ELR (cell line): ENCODE results near the gene ZNF629.

Source experiments
- DNase-seq: peaks from one replicate; pipeline ENCODE4 v3.0.0-alpha.2; 2015; ENCODE audit warnings: low read depth

The ZNF629 gene

DNA sequence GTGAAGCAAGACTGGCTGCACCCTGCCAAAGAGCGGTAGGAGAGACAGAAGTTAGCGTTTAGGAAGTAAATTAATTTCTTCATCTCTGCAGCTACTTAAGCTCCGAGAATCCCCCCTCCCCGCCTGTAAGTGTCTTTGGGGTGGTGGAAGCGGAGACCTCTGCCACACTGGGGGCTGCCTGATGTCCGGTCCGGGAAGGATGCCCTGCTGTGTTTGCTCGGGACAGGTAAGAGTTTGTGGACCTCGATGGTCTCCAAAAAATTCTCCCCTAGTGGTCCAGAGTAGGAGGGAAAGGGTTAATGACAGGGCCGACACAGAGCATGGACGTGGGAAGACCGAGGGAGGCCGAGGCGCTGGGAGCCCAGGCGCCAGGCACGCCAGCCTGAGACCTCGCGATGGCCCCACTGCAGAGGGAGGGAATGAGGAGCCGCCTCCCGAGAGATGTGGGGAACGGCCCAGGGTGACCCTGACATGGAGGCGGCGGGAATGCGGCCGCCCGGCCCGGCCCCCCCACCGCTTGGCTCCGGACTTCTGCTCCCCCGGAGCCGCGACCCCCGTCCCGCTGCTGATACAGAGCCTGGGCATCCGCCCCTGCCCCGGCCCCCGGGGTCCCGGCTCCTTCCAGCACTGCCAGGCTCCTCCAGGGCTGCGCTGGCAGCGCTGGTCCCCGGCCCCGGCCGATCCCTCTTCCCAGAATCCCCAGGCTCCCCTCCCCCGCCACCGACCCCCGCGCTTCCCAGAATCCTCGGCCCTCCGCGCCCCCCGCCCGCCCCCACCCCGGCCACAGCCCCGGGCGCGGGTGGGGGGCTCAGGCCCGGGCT is 680 bp downstream of the ZNF629 start:
- DNase-seq = peak; percentile 78

DNA sequence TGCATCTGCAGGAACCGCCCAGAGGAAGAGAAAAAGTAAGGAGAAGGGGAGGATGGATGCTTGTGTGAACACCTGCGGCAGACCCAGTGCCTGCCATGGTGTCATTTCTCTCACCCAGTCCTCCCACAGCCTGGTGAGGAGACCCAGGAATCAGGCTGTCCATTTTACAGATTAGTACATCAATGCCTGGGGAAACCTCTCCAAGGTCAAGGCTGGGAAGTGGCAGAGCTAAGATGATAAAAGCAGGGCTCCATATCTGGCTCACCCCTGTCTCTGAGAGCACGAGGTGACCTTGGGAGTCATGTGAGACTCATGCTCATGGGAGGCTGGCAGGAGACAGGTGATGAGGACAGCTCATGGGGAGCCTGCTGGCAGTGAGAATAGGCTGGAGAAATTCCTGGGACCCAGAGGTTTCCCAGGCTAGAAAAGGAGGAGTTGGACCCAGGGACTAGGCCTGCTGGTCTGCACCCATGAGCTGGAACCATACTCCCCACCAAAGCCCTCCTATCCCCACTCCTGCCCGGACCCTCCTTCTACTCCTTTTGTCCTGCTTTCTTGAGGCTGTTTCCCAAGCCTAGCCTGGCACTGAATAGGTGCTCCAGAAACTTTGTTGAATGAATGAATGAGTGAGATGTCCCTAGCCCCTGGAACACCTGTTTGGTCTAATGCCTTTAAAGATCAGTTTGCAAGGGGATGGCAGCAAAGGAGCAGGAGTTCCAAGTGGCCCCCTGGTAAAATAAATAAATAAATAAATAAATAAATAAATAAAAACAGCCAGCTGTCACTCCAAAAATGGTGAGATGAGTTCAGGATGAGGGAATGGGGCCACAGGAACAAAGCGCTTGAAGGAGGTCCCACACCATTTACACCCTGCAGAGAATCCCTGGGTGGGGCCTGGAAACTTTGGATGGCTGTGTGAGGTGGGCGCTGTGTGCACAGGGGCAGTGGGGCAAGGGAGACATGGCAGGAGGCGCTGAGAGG is 1.6 kb downstream of the ZNF629 start:
- peak; percentile 13 for DNase-seq

DNA sequence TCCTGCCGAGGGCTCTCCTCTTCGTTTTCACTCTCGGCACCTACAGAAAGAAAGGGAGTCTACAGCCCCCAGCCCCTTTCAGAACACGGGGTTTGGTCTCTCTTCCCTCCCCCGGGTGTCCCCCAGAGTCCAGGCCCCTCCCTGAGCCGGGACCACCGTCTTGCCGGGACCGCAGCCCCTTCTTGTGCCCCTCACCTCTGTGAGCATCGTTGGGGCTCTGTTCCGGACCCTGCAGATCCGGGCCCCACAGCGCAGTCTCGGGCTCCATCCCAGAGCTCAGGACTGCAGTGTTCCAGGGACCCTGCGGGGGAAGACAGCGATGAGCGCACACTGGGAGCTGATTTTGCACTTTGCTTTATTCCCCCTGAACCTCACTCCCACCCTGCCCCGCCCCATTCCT is 2.8 kb downstream of the ZNF629 start:
- no peak for DNase-seq

DNA sequence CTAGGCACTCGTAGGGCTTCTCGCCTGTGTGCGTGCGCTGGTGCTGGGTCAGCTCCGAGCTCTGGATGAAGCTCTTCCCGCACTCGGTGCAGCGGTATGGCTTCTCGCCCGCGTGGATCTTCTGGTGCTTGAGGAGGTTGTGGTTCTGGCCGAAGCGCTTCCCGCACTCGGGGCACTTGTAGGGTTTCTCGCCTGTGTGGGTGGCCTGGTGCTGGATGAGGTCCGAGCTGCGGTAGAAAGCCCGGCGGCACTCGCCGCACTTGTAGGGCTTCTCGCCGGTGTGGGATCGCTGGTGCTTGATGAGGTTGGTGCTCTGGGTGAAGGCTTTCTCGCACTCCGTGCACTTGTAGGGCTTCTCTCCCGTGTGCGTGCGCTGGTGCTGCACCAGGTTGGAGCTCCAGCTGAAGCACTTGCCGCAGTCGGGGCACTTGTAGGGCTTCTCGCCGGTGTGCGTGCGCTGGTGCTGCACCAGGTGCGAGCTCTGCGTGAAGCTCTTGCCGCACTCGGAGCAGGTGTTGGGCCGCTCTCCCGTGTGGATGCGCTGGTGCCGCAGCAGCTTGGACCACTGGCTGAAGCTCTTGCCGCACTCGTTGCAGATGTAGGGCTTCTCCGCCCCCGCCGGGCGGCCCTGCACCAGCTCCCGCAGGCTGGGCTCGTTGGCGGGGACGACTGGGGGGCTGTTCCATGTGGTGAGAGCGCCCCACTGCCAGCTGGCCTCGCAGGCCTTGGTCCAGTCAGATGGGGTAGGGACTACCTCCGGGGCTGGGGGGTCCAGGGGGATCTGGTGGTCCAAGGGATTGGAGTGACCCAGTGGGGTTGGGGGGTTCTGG is 3.5 kb downstream of the ZNF629 start:
- no peak for DNase-seq

DNA sequence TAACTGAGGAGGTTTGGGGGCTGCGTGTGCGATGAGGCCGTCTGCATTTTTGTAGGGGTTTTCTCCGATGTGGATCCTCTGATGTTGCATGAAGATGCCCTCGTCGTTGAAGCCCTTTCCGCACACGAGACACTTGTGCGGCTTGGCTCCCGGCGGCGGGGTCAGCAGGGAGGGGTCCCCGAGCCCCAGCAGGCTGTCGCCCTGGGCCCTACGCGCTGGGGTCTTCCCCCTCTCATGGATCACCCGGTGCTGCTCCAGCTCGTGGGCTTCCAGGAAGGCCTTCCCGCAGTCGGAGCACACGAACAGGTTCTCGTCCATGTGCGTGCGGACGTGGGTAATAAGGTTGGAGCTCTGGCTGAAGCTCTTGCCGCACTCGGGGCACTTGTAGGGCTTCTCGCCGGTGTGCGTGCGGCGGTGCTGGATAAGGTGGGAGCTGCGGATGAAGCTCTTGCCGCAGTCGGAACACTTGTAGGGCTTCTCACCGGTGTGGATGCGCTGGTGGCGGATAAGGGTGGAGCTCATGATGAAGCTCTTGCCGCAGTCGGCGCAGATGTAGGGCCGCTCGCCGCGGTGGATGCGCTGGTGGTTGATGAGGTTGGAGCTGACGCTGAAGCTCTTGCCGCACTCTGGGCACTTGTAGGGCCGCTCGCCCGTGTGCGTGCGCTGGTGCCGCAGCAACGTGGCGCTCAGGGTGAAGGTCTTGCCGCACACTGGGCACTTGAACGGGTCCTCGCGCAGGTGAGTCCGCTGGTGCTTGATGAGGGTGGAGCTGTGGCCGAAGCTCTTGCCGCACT is 4.3 kb downstream of the ZNF629 start:
- DNase-seq = no peak

DNA sequence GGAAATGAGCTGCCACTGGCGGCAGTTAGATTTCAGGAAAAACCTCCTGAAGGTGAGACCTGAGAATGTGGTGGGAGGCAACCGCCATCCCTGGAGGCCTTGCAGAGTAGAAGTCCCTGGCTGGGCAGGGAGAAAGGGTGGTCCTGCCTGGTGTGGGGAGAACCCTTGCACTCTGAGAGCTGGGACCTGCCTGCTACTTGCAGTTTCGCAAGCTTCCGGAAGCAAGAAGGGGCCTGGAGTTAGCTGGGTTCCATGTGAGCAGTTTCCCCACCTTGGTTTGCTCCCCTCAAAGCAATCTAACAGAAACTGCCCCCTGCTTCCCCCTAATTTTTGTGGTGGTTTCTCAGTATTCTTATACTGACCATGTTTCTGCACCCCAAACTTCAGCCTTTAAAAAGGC is 6.5 kb downstream of the ZNF629 start:
- no peak for DNase-seq

DNA sequence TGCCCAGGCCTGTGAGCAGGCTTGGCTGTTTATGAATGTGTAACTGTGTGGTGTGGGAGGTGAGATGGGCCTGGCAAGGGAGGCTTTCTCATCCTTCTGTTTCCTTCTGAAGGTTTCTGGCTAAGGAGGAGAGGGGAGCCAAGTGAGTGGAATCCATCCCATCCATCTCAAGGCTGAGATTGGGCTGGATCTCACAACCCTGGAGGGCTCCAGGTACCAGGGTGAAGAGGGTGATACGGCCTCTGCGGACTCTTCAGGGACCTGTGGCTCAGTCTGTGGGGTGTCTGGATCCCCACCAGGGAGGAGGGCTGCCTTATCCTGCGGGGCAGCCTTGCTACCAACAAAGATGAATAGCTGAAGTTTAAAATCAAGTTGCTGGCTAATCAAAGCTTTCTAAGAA is 7.0 kb downstream of the ZNF629 start:
- DNase-seq = no peak

DNA sequence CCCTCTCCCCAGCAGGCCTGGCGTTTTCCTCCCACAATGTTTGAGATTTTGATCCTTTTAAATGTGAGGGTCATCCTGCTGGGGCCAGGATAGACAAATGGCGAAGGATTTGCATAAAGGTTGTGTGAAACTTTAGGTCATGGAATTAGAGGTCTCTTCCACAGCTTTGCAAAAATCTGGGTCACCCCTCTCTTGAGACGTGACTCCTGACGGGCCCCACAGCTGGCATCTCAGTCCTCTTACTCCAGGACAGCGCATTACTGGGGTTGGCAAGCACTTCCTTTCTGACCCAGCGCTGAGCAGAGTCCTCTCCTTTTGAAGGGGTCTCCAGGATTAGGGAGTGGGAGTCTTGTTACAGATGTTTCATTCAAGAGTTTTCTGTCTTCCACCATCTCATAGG is 7.4 kb downstream of the ZNF629 start:
- DNase-seq = no peak

DNA sequence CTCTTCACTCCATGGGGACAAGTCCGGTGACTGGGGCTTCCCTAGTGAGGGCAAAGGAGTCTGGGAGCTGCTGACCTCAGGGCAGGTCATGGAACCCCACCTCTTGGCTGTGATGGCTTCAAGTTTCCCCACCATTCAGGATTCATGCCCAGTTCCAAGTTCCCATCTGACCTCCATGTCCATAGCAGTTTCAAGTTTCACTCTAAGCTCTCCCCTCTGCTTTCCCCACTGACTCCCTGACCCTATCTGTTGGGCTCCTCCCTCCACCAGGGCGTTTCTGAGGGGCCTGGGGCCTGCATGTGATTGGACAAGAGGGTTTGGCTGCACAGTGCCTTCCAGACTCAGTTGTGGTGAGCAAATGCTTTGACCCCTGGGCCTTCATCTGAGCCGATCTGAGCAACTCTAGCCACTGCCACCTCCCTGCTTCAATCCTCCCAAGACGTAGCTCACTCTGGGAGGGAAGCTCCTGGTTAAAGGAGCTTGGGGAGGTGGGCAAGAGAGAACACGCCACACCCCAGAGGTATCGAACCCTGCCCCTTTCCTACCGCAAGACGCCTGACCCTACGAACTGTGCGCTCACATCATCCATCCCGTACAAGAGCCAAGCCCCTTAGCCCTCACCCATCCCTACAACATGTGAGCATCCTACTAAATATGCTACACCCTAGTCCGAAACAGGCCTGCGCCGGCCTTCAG is 8.3 kb downstream of the ZNF629 start:
- no peak for DNase-seq

DNA sequence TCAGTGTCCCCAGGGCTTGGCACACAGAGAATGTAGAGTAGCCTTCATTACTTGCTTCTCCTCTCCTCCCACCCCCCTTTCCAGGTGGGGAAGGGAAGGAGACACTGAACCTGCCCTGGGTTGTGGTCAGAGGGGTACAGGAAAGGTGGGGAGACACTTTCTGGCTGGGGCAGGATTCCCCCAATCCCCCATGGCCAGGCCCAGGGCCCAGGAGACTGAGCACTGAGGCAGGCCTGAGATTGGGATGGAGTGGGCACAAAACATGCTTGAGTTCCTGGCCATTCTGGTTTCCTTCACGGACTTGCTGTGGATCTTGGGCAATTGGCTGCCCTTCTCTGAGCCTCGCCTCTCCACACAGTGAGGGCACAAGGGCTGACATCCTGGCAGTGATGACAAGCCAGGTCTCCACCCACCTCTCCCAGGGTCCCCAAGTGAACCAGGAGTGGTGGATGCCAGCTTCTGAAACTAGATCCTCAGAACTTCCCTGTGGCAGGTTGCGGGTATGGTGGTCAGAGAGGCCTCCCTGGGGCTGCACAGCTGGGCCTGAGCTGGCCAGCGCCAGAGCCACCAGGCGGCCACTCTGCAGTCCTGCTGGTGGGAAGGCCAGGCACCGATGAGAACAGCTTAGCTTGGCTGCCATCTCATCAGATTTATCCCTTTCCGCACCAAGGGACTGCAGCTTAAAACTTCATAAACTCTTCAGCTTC is 9.3 kb downstream of the ZNF629 start:
- no peak for DNase-seq

DNA sequence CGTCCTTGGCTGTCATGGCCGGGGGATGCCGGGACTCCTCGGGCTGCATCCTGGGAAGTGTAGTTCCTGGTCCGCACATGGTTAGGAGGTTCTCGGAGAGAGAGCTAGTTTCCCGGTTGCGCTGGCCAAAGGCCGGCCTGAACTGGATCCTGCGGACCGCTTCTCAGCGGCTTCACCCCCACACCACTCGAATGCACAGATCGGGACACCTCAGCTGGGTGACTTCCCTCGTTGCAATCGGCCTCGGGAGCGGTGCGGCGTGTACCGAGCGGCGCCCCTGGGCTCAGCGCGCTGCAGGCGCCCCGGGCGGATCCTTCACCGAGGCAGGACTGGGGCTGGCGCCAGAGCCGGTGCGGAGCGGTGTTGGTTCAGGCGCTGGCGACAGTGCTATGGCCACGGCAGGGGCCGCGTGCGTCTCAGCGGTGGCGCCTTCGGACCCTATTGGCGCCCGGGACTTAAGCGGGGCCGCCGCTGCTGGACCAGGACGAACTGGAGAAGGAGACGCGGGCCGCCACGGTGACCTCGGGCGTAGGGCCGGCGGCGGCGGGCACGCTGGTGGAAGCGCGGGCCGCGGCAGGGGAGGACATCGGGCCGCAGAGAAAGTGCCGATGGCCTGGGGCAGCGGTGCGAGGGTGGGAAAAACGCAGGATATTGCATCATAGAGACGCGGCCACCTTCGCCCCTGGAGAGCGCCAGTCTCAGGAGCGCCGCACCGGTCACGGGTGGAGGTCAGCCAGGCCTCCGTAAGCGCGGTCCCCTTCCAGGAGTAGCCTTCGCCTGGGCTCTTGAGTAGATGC is 11.4 kb downstream of the ZNF629 start:
- peak; percentile 89 for DNase-seq

DNA sequence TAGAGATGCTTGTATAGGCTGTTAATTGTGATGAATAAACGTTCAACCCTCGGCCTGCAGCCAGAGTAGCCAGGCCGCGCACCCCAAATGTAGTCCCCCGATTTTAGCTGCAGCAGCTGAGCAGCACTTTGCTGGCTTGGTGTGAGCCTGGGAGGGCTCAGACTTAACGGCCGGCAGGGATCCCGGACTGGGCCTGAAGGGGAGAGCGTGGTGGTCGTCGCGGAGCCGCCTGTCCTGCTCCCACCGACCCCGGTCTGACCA is 11.9 kb downstream of the ZNF629 start:
- DNase-seq = no peak

DNA sequence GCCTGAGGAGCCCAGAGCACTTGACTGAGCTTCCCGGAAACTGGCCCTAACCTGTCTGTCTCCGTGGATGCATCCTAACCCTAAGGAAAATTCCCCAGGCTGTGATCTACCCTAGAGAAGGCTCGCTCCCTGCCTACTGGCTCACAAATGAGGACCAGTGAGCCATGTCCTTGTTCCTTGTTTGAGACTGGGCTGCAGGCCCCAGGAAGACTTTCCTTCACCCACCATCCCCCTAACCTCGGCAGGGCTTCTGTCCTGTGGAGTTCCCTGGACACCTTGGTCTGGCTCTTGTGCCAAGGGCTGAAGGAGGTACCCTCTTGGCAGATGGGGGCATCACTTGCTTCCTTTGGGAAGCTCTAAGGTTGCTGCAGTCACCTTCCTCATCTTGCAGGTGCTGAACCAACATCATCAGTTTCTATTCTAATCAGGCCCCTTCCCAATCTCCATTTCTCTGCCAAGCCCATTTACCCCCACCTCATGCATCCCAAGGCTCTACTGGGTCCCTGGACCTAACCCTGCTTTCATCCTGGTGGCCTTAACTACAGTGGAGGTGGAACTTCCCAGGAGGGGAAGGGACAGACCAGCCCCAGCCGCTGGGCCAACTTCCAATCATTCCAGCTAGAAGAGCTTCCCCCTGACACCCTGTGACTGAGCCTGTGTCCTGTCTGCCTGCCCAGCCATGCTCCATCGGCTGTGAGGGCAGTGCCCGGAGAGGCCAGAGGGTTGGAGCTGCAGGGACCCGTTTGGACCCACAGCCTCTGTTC is 12.5 kb downstream of the ZNF629 start:
- DNase-seq = no peak

DNA sequence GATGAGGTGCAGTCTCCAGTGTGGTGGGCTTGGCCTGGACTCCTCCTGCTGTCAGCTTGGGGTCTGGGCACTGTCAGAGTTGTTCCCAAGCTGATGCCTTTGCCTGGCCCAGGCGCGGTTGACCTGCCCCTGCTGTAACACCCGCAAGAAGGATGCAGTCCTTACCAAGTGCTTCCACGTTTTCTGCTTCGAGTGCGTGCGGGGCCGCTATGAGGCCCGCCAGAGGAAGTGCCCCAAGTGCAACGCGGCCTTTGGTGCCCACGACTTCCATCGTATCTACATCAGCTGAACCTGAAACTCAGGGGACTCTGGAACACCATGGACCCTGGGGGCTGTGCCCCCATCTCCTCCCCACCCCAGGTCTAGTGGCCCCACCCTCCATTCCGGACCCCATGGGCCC is 13.2 kb downstream of the ZNF629 start:
- DNase-seq = no peak

DNA sequence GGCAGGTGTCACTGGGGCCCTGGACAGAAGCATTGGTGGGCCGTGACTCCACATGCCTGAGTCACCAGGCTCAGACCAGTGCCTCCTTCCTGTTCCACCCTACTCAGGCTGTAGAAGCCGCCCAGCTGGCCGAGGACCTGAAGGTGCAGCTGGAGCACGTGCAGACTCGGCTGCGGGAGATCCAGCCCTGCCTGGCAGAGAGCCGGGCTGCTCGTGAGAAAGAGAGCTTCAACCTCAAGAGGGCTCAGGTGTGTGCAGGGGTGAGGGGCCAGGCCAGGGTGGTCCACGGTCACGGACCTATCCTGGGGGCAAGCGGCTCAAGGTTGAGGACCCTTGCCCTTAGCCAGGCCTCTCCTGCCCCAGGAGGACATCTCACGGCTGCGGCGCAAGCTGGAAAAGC is 15.3 kb downstream of the ZNF629 start:
- peak; percentile 78 for DNase-seq

DNA sequence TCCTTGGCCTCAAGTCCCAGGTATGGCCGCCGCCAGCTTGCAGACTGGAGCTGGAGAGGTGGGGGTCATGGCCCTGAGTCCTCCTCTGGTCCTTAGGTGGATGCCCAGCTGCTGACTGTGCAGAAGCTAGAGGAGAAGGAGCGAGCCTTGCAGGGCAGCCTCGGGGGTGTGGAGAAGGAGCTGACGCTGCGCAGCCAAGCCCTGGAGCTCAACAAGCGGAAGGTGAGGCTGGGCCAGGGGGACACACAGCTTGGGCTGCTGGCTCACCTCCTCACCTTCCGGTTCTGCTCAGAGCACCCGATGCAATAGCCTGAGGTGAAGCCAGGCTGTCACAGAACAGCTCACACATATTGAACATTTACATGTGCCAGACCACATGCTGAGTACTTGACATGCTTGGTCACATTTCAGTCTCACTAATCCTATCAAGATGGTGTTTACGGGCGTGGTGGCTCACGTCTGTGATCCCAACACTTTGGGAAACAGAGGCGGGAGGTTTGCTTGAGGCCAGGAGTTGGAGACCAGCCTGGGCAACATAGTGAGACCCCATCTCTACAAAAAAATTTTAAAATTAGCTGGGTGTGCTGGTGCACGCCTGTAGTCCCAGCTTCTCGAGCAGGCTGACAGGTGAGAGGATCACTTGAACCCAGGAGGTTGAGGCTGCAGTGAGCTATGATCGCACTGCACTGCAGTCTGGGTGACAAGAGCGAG is 17.5 kb downstream of the ZNF629 start:
- DNase-seq = no peak

DNA sequence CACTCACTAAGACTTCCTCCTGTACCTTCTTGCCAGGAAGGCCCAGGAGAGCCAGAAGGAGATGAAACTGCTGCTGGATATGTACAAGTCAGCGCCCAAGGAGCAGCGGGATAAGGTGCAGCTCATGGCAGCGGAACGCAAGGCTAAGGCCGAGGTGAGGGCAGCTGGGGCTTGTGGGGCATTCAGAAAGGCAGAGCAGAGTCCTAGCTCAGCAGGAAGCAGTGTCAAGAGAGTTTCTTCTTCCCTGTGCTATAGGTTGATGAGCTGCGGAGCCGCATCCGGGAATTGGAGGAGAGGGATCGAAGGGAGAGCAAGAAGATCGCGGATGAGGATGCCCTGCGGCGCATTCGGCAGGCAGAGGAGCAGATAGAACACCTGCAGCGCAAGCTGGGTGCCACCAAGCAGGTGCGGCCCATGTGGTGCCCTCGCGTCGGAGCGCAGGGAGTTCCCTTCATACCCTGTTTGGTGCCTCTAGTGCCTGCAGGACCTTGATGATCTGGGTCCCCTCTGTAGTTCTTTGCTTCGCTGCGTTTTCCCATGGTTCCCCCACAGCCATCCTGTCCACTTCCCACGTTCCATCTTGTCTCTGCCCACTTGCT is 18.3 kb downstream of the ZNF629 start:
- DNase-seq = no peak
